ENCODE results near the gene ERCC8.

ERCC8 gene, protein sequence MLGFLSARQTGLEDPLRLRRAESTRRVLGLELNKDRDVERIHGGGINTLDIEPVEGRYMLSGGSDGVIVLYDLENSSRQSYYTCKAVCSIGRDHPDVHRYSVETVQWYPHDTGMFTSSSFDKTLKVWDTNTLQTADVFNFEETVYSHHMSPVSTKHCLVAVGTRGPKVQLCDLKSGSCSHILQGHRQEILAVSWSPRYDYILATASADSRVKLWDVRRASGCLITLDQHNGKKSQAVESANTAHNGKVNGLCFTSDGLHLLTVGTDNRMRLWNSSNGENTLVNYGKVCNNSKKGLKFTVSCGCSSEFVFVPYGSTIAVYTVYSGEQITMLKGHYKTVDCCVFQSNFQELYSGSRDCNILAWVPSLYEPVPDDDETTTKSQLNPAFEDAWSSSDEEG

GRCh38 chr5:60944904-60945812 lies at the start of gene ERCC8, which contains the start of gene NDUFAF2:
Gene ERCC8, minus strand, starts transcription at chr5:60945070. Its CDS starts 62 bp downstream, at chr5:60945008.
Gene NDUFAF2, plus strand, starts transcription at chr5:60945205. Its CDS starts 51 bp downstream, at chr5:60945256.
- TF ChIP-seq, protein P1, sequence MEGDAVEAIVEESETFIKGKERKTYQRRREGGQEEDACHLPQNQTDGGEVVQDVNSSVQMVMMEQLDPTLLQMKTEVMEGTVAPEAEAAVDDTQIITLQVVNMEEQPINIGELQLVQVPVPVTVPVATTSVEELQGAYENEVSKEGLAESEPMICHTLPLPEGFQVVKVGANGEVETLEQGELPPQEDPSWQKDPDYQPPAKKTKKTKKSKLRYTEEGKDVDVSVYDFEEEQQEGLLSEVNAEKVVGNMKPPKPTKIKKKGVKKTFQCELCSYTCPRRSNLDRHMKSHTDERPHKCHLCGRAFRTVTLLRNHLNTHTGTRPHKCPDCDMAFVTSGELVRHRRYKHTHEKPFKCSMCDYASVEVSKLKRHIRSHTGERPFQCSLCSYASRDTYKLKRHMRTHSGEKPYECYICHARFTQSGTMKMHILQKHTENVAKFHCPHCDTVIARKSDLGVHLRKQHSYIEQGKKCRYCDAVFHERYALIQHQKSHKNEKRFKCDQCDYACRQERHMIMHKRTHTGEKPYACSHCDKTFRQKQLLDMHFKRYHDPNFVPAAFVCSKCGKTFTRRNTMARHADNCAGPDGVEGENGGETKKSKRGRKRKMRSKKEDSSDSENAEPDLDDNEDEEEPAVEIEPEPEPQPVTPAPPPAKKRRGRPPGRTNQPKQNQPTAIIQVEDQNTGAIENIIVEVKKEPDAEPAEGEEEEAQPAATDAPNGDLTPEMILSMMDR (conservative IDR thresholded peaks at IDR 0.05; ENCODE audit: low read depth, low read length), result no peak
- peaks cover 22% of the 10 kb centered on the region for H3K4me1 ChIP-seq (ENCODE audit: low read depth, poor library complexity, severe bottlenecking)
- peak within 1 kb of the TSS; percentile 93 for H3K9ac ChIP-seq
- no peaks in the 10 kb centered on the region for H3K27me3 ChIP-seq (ENCODE audit: insufficient read depth, low read depth)
- no peaks in the 10 kb centered on the region for H3K36me3 ChIP-seq (ENCODE audit: insufficient read depth)
- H3K4me2 ChIP-seq, result peak within 1 kb of the TSS; percentile 81
- H3K4me3 ChIP-seq (IDR thresholded peaks at IDR 0.05; ENCODE audit: insufficient read depth, low read depth, low read length), result peak within 1 kb of the TSS; percentile 23
- peak within 1 kb of the TSS; percentile 83 for H3K27ac ChIP-seq
- H3K79me2 ChIP-seq (ENCODE audit: insufficient read depth, low read depth), result peaks cover 74% of the 10 kb centered on the region
- no peaks in the 10 kb centered on the region for H4K20me1 ChIP-seq (ENCODE audit: insufficient read depth)
- H2AFZ ChIP-seq (ENCODE audit: low read depth), result peak within 1 kb of the TSS; percentile 84

- Histone ChIP-seq H2AFZ (ENCODE audit: low read depth) (no peak overlapping the region), H3K4me2 (no peak overlapping the region), H3K27me3 (ENCODE audit: insufficient read depth, low read depth) (no peaks in the 10 kb centered on the region), H3K79me2 (ENCODE audit: insufficient read depth, low read depth) (no peaks in the 10 kb centered on the region; the same call in 1 of the 2 replicates), H3K4me1 (ENCODE audit: low read depth, poor library complexity, severe bottlenecking) (no peaks in the 10 kb centered on the region), H3K4me3 (IDR thresholded peaks at IDR 0.05; ENCODE audit: insufficient read depth, low read depth, low read length) (no peak overlapping the region), H3K27ac (no peak overlapping the region), H4K20me1 (ENCODE audit: insufficient read depth) (no peaks in the 10 kb centered on the region), H3K9ac (no peak overlapping the region), H3K36me3 (ENCODE audit: insufficient read depth) (no peaks in the 10 kb centered on the region; the same call in 1 of the 2 replicates)
- TF ChIP-seq, protein P1 (conservative IDR thresholded peaks at IDR 0.05; ENCODE audit: low read depth, low read length), result no peak
Measured at GRCh38 chr5:60993875-60994571, 49.2 kb upstream of the ERCC8 start.

DNA sequence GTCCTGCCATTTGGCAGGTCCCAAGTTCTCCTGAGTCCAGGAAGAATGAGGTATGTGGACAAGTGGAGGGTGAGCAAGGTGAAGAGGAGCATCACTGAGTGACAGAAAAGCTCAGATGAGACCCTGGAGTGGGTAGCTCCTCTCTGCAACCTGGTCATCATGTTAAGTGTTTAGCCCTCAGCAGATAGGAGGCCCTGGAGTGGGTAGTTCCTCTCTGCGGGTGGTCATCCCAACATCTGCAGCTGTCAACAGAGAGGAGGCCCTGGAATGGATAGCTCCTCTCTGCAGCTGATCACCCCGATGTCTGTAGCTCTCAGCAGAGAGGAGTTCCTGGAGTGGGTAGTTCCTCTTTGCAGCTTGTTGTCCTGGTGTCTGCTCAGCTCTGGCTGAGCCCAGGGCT lies 48.6 kb upstream of the ERCC8 start:
- no peaks in the 10 kb centered on the region for H3K4me1 ChIP-seq (ENCODE audit: low read depth, poor library complexity, severe bottlenecking)
- no peaks in the 10 kb centered on the region for H3K27me3 ChIP-seq (ENCODE audit: insufficient read depth, low read depth)
- H4K20me1 ChIP-seq (ENCODE audit: insufficient read depth), result no peaks in the 10 kb centered on the region
- no peaks in the 10 kb centered on the region; the same call in 1 of the 2 replicates for H3K36me3 ChIP-seq (ENCODE audit: insufficient read depth)
- no peak overlapping the region for H2AFZ ChIP-seq (ENCODE audit: low read depth)
- no peak overlapping the region for H3K27ac ChIP-seq
- no peak overlapping the region for H3K4me2 ChIP-seq
- no peak overlapping the region for H3K4me3 ChIP-seq (IDR thresholded peaks at IDR 0.05; ENCODE audit: insufficient read depth, low read depth, low read length)
- TF ChIP-seq, protein P1 (conservative IDR thresholded peaks at IDR 0.05; ENCODE audit: low read depth, low read length), result no peak
- no peaks in the 10 kb centered on the region; the same call in 1 of the 2 replicates for H3K79me2 ChIP-seq (ENCODE audit: insufficient read depth, low read depth)
- H3K9ac ChIP-seq, result no peak overlapping the region

DNA sequence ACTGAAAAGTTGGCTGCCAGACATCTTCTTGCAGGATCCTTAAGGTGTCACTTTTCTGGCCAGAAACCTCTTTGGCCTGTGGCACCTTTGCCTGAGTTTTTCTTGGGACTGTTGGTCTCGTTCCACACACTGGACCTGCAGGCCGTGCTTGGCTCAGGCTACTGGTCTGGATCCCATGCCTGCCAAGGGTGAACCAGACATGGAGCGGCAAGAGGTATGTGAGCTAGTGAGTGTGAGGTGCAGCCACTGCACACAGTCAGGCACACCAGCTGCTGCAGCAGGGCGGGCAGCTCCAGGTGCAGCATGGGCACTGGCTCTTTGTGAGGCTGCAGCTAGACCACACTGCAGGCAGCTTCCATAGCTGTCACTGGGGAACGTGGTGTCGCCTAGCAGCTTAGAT lies 48.0 kb upstream of the ERCC8 start:
- Histone ChIP-seq H2AFZ (ENCODE audit: low read depth) (no peak overlapping the region), H3K4me2 (no peak overlapping the region), H3K27me3 (ENCODE audit: insufficient read depth, low read depth) (no peaks in the 10 kb centered on the region), H3K79me2 (ENCODE audit: insufficient read depth, low read depth) (no peaks in the 10 kb centered on the region; the same call in 1 of the 2 replicates), H3K36me3 (ENCODE audit: insufficient read depth) (no peaks in the 10 kb centered on the region; the same call in 1 of the 2 replicates), H3K4me1 (ENCODE audit: low read depth, poor library complexity, severe bottlenecking) (no peaks in the 10 kb centered on the region), H3K4me3 (IDR thresholded peaks at IDR 0.05; ENCODE audit: insufficient read depth, low read depth, low read length) (no peak overlapping the region), H3K9ac (no peak overlapping the region), H3K27ac (no peak overlapping the region), H4K20me1 (ENCODE audit: insufficient read depth) (no peaks in the 10 kb centered on the region)
- TF ChIP-seq, protein P1 (conservative IDR thresholded peaks at IDR 0.05; ENCODE audit: low read depth, low read length), result no peak

Data from KMS-11 (cell line).